ENCODE results near the gene ZC2HC1B. TPM values are rescaled to one million over a fixed set of nuclear protein-coding genes. Genes with fewer than 3 reads are reported as not detected.
"Not testable (repeated sequence)": the region's sequence is repeated elsewhere in the genome, so short reads cannot be mapped to it uniquely, and the experiment has no call there.

The ZC2HC1B gene
- total and polyA plus RNA-seq, 2 experiments from 2014 or later: not detected

GRCh38 chr6:143902827-143903226, 38.6 kb downstream of the ZC2HC1B start:
- Histone ChIP-seq H3K79me2 (ENCODE audit: insufficient read depth) (no peaks in the 10 kb centered on the region), H3K4me2 (ENCODE audit: unreplicated experiment) (no peak overlapping the region), H4K20me1 (ENCODE audit: insufficient read depth) (no peaks in the 10 kb centered on the region), H3K9me3 (ENCODE audit: low read depth) (no peaks in the 10 kb centered on the region), H2AFZ (no peak overlapping the region), H3K9ac (no peak overlapping the region), H3K27me3 (replicated peaks; ENCODE audit: insufficient read depth) (no peaks in the 10 kb centered on the region), H3K27ac (no peak overlapping the region), H3F3A (ENCODE audit: insufficient read depth) (no peaks in the 10 kb centered on the region), H3K36me3 (ENCODE audit: low read depth) (no peaks in the 10 kb centered on the region), H3K9me2 (ENCODE audit: insufficient read depth) (no peaks in the 10 kb centered on the region), H3K4me1 (ENCODE audit: insufficient read depth) (no peaks in the 10 kb centered on the region), H3K4me3 (no peak overlapping the region)
- TF ChIP-seq EZH2phosphoT487 (IDR thresholded peaks at IDR 0.05; ENCODE audit: insufficient read depth, low read depth) (no peak), EZH2 (IDR thresholded peaks at IDR 0.05; ENCODE audit: insufficient read depth, poor library complexity, severe bottlenecking) (no peak)
- in situ Hi-C loops (cut with MboI): no loop called here
- no peak for DNase-seq
- 88 to 98% methylated on average over 2 of the region's 2 CpGs for WGBS, 2 experiments (ENCODE audit: low coverage in 1 of 2, low lambda C conversion rate in 2 of 2, missing lambda C conversion rate in 2 of 2)

GRCh38 chr6:143911028-143911427, 46.8 kb downstream of the ZC2HC1B start:
- Histone ChIP-seq H3K9me2 (ENCODE audit: insufficient read depth) (no peaks in the 10 kb centered on the region), H3K9me3 (ENCODE audit: low read depth) (no peaks in the 10 kb centered on the region), H3F3A (ENCODE audit: insufficient read depth) (no peaks in the 10 kb centered on the region), H3K79me2 (ENCODE audit: insufficient read depth) (no peaks in the 10 kb centered on the region), H3K27ac (no peak overlapping the region), H2AFZ (no peak overlapping the region), H3K36me3 (ENCODE audit: low read depth) (no peaks in the 10 kb centered on the region), H3K4me2 (ENCODE audit: unreplicated experiment) (no peak overlapping the region), H3K9ac (no peak overlapping the region), H4K20me1 (ENCODE audit: insufficient read depth) (no peaks in the 10 kb centered on the region), H3K27me3 (replicated peaks; ENCODE audit: insufficient read depth) (no peaks in the 10 kb centered on the region), H3K4me3 (no peak overlapping the region), H3K4me1 (ENCODE audit: insufficient read depth) (no peaks in the 10 kb centered on the region)
- no peak for TF ChIP-seq EZH2phosphoT487 (IDR thresholded peaks at IDR 0.05; ENCODE audit: insufficient read depth, low read depth)
- TF ChIP-seq EZH2 (IDR thresholded peaks at IDR 0.05; ENCODE audit: insufficient read depth, poor library complexity, severe bottlenecking): no peak
- in situ Hi-C loops (cut with MboI): no loop called here
- WGBS, 2 experiments (ENCODE audit: low coverage in 1 of 2, low lambda C conversion rate in 2 of 2, missing lambda C conversion rate in 2 of 2): 61 to 83% methylated on average over 1 of the region's 1 CpG
- no peak for DNase-seq

GRCh38 chr6:143912671-143913070, 48.4 kb downstream of the ZC2HC1B start:
- no peaks in the 10 kb centered on the region for H3K79me2 ChIP-seq (ENCODE audit: insufficient read depth)
- H3K36me3 ChIP-seq (ENCODE audit: low read depth): no peaks in the 10 kb centered on the region
- no peak overlapping the region for H2AFZ ChIP-seq
- H3K27ac ChIP-seq: no peak overlapping the region
- no peaks in the 10 kb centered on the region for H3F3A ChIP-seq (ENCODE audit: insufficient read depth)
- H3K4me3 ChIP-seq: no peak overlapping the region
- H3K9me2 ChIP-seq (ENCODE audit: insufficient read depth): no peaks in the 10 kb centered on the region
- in situ Hi-C loops (cut with MboI): no loop called here
- no peaks in the 10 kb centered on the region for H3K9me3 ChIP-seq (ENCODE audit: low read depth)
- no peak for DNase-seq
- no peak overlapping the region for H3K9ac ChIP-seq
- TF ChIP-seq EZH2phosphoT487 (IDR thresholded peaks at IDR 0.05; ENCODE audit: insufficient read depth, low read depth): no peak
- no peak for TF ChIP-seq EZH2 (IDR thresholded peaks at IDR 0.05; ENCODE audit: insufficient read depth, poor library complexity, severe bottlenecking)
- H3K4me1 ChIP-seq (ENCODE audit: insufficient read depth): no peaks in the 10 kb centered on the region
- WGBS, 2 experiments (ENCODE audit: low coverage in 1 of 2, low lambda C conversion rate in 2 of 2, missing lambda C conversion rate in 2 of 2): 50 to 86% methylated on average over 1 of the region's 1 CpG
- H3K4me2 ChIP-seq (ENCODE audit: unreplicated experiment): no peak overlapping the region
- no peaks in the 10 kb centered on the region for H4K20me1 ChIP-seq (ENCODE audit: insufficient read depth)
- H3K27me3 ChIP-seq (replicated peaks; ENCODE audit: insufficient read depth): no peaks in the 10 kb centered on the region

- 39 to 59% methylated on average over 4 of the region's 4 CpGs for WGBS, 2 experiments (ENCODE audit: low coverage in 1 of 2, low lambda C conversion rate in 2 of 2, missing lambda C conversion rate in 2 of 2)
- H3K27me3 ChIP-seq (replicated peaks; ENCODE audit: insufficient read depth); H3K27ac ChIP-seq; in situ Hi-C loops (cut with MboI); H3K36me3 ChIP-seq (ENCODE audit: low read depth); H3K4me3 ChIP-seq; H3K79me2 ChIP-seq (ENCODE audit: insufficient read depth); H3K4me2 ChIP-seq (ENCODE audit: unreplicated experiment); H2AFZ ChIP-seq; H3K4me1 ChIP-seq (ENCODE audit: insufficient read depth); H3K9me3 ChIP-seq (ENCODE audit: low read depth); H3K9me2 ChIP-seq (ENCODE audit: insufficient read depth); DNase-seq; H4K20me1 ChIP-seq (ENCODE audit: insufficient read depth); H3K9ac ChIP-seq; H3F3A ChIP-seq (ENCODE audit: insufficient read depth): not testable (repeated sequence)
Measured at GRCh38 chr6:143917026-143917425, 52.8 kb downstream of the ZC2HC1B start.

- H3K36me3 ChIP-seq (ENCODE audit: low read depth): no peaks in the 10 kb centered on the region
- no peak for DNase-seq
- H3K79me2 ChIP-seq (ENCODE audit: insufficient read depth): no peaks in the 10 kb centered on the region
- no peaks in the 10 kb centered on the region for H3K4me1 ChIP-seq (ENCODE audit: insufficient read depth)
- no peaks in the 10 kb centered on the region for H3K27me3 ChIP-seq (replicated peaks; ENCODE audit: insufficient read depth)
- H3K9ac ChIP-seq: no peak overlapping the region
- no peaks in the 10 kb centered on the region for H4K20me1 ChIP-seq (ENCODE audit: insufficient read depth)
- no peaks in the 10 kb centered on the region for H3K9me3 ChIP-seq (ENCODE audit: low read depth)
- H3K4me3 ChIP-seq: no peak overlapping the region
- H3K4me2 ChIP-seq (ENCODE audit: unreplicated experiment): no peak overlapping the region
- H2AFZ ChIP-seq: no peak overlapping the region
- H3K9me2 ChIP-seq (ENCODE audit: insufficient read depth): no peaks in the 10 kb centered on the region
- in situ Hi-C loops (cut with MboI): no loop called here
- no peak overlapping the region for H3K27ac ChIP-seq
- TF ChIP-seq EZH2 (IDR thresholded peaks at IDR 0.05; ENCODE audit: insufficient read depth, poor library complexity, severe bottlenecking) (no peak), EZH2phosphoT487 (IDR thresholded peaks at IDR 0.05; ENCODE audit: insufficient read depth, low read depth) (no peak)
- no peaks in the 10 kb centered on the region for H3F3A ChIP-seq (ENCODE audit: insufficient read depth)
- WGBS, 2 experiments (ENCODE audit: low coverage in 1 of 2, low lambda C conversion rate in 2 of 2, missing lambda C conversion rate in 2 of 2): 26 to 58% methylated on average over 1 of the region's 1 CpG
Measured at GRCh38 chr6:143928853-143929252, 64.6 kb downstream of the ZC2HC1B start.

All from GM23248 (cell line).